Calu3 (cell line): ENCODE measurements around the gene C1QA. TPM values are rescaled to one million over a fixed set of nuclear protein-coding genes. Genes with fewer than 3 reads are reported as not detected.

Source experiments
- BruUV-seq: library from RNA; stranded (reverse); fragments of 400-500 nt; replicated peaks from 2 replicates; lab custom pipeline; 2021; lab: Mats Ljungman, UMichigan
- CTCF ChIA-PET: fragments of 300-600 bp; sonication (Branson Sonifier 250); formaldehyde crosslinking; loops from one replicate; lab custom pipeline; 2022; ENCODE audit warnings: antibody characterized with exemption; lab: Charles Lee
- DNase-seq: peaks from one replicate; pipeline ENCODE4 v3.0.0; 2022
- H3K27ac Mint-ChIP-seq: one replicate; pipeline ENCODE4 v1.8.0; 2022; ENCODE audit warnings: mixed read lengths; ENCODE audit not compliant: unreplicated experiment
- H3K27me3 Mint-ChIP-seq: one replicate; pipeline ENCODE4 v1.8.0; 2022; ENCODE audit warnings: mixed read lengths; ENCODE audit not compliant: unreplicated experiment
- H3K36me3 Mint-ChIP-seq: one replicate; pipeline ENCODE4 v1.8.0; 2022; ENCODE audit warnings: mild to moderate bottlenecking, moderate library complexity, mixed read lengths; ENCODE audit not compliant: insufficient read depth, unreplicated experiment
- H3K4me1 Mint-ChIP-seq: one replicate; pipeline ENCODE4 v1.8.0; 2022; ENCODE audit warnings: mild to moderate bottlenecking, low read depth, mixed read lengths; ENCODE audit not compliant: unreplicated experiment
- H3K4me3 Mint-ChIP-seq: one replicate; pipeline ENCODE4 v1.8.0; 2022; ENCODE audit warnings: mild to moderate bottlenecking, low read depth, moderate library complexity, mixed read lengths; ENCODE audit not compliant: unreplicated experiment
- H3K9me3 Mint-ChIP-seq: one replicate; pipeline ENCODE4 v1.8.0; 2022; ENCODE audit warnings: low read depth, mixed read lengths; ENCODE audit not compliant: unreplicated experiment
- CTCF ChIP-seq: fragments of 200-600 bp; IDR thresholded peaks from one replicate; pipeline ENCODE4 v1.8.0; 2022; ENCODE audit warnings: antibody characterized with exemption; ENCODE audit not compliant: unreplicated experiment
- intact Hi-C: fragments of 100-400 bp; cut with micrococcal nuclease; formaldehyde crosslinking; loops from one replicate; pipeline ENCODE4 v1.10.0; 2022; ENCODE audit not compliant: unreplicated experiment
- total RNA-seq: library from RNA; stranded (reverse); gene quantifications from 2 replicates; pipeline ENCODE4 v1.2.3, GENCODE V29; 2022

The C1QA gene
- total RNA-seq, 1 experiment from 2014 or later = not detected

- Mint-ChIP-seq H3K27ac (no peak overlapping the region), H3K36me3 (no peaks in the 10 kb centered on the region), H3K27me3 (peaks cover 98% of the 10 kb centered on the region), H3K9me3 (no peaks in the 10 kb centered on the region), H3K4me3 (no peak overlapping the region), H3K4me1 (no peaks in the 10 kb centered on the region)
- intact Hi-C loops = no loop called here
- no TSS peak for BruUV-seq
- CTCF ChIA-PET = no interaction called here
- TF ChIP-seq CTCF = no peak
- DNase-seq = no peak
These were observed 29.3 kb upstream of the C1QA start for GRCh38 chr1:22607154-22607553.

GRCh38 chr1:22608361-22608760 is 28.1 kb upstream of the C1QA start:
- H3K4me1 Mint-ChIP-seq = no peaks in the 10 kb centered on the region
- intact Hi-C loops = no loop called here
- no peak for TF ChIP-seq CTCF

GRCh38 chr1:22609291-22609690 is 27.1 kb upstream of the C1QA start:
- intact Hi-C loops = no loop called here
- H3K4me1 Mint-ChIP-seq = no peaks in the 10 kb centered on the region

More at GRCh38 chr1:22608361-22608760, 28.1 kb upstream of the C1QA start:
- peaks cover 95% of the 10 kb centered on the region for H3K27me3 Mint-ChIP-seq
- no peak overlapping the region for H3K4me3 Mint-ChIP-seq
- no peak for DNase-seq
- no peaks in the 10 kb centered on the region for H3K36me3 Mint-ChIP-seq
- no peaks in the 10 kb centered on the region for H3K9me3 Mint-ChIP-seq
- no TSS peak for BruUV-seq
- H3K27ac Mint-ChIP-seq = no peak overlapping the region
- CTCF ChIA-PET = no interaction called here

GRCh38 chr1:22611530-22611947 is 24.9 kb upstream of the C1QA start:
- DNase-seq = peak; percentile 44
- Mint-ChIP-seq H3K4me1 (no peaks in the 10 kb centered on the region), H3K9me3 (no peaks in the 10 kb centered on the region), H3K36me3 (no peaks in the 10 kb centered on the region), H3K27me3 (peaks cover 95% of the 10 kb centered on the region), H3K4me3 (no peak overlapping the region), H3K27ac (no peak overlapping the region)
- TF ChIP-seq CTCF = no peak
- CTCF ChIA-PET = no interaction called here
- no TSS peak for BruUV-seq
- intact Hi-C loops = no loop called here

More at GRCh38 chr1:22609291-22609690, 27.1 kb upstream of the C1QA start:
- H3K27me3 Mint-ChIP-seq = peaks cover 95% of the 10 kb centered on the region
- H3K36me3 Mint-ChIP-seq = no peaks in the 10 kb centered on the region
- H3K9me3 Mint-ChIP-seq = no peaks in the 10 kb centered on the region
- no peak for TF ChIP-seq CTCF
- DNase-seq = no peak
- H3K27ac Mint-ChIP-seq = no peak overlapping the region
- H3K4me3 Mint-ChIP-seq = no peak overlapping the region
- CTCF ChIA-PET = no interaction called here
- no TSS peak for BruUV-seq
